ENCODE measurements around the gene MATN1. TPM values are rescaled to one million over a fixed set of nuclear protein-coding genes. Genes with fewer than 3 reads are reported as not detected.

The MATN1 gene
- total and polyA plus RNA-seq, 2 of the 4 experiments (the other 2 are of a cell fraction) = 0.27 TPM; not detected in 1

DNA sequence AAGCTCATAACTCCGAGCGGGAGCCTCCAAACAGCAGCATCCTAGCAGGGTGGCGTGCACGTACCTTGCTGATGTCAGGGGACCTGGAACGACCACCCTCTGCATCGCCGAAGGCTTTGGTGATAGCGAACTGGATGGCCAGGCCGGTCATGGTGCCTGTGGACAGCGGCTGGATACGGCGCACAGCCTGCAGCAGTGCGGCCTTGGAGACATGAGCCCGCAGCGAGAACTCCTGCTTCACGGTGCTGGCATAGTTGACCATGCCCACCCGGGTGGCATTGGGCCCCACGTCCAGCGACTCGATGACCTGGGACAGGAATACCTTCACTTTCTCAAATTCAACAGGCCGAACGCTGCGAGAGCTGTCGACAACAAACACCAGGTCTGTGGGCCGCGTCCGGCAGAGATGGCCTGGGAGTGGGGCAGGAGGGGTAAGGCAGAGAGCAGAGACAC lies 2.0 kb downstream of the MATN1 start:
- H3K4ac ChIP-seq (ENCODE audit: low read depth, low read length) = no peak overlapping the region
- H2AK5ac ChIP-seq (ENCODE audit: low read depth, low read length) = no peak overlapping the region
- H3K9me1 ChIP-seq (ENCODE audit: insufficient read depth, low read length) = 0 out of 2 replicates have a peak, but pooled peaks cover 2% of the 10 kb centered on the region
- no peak overlapping the region for H2BK20ac ChIP-seq (ENCODE audit: low read depth, low read length)
- ChIA-PET CTCF (interaction anchor here (0.6 to 1.1 kb wide), 2 partner anchors 58 to 142 kb away, joined by 3 to 7 read pairs; no protein-coding TSS in a partner anchor), POLR2A (ENCODE audit: unreplicated experiment) (no interaction called here)
- H3K18ac ChIP-seq (ENCODE audit: low read depth, low read length) = no peak overlapping the region
- ATAC-seq (ENCODE audit: low read depth) (no peak), DNase-seq (no peak)
- H3K27me3 ChIP-seq (ENCODE audit: control insufficient read depth, insufficient read depth, low read length) = no peaks in the 10 kb centered on the region
- H3K56ac ChIP-seq (ENCODE audit: extremely low read depth, insufficient read depth, low read length) = no peak overlapping the region
- peaks cover 0 to 6% of the 10 kb centered on the region in 2 experiments; a peak in 1 of 4 replicates for H3K79me1 ChIP-seq (ENCODE audit: low read depth in 1 of 2, low read length in 2 of 2)
- H4K20me1 ChIP-seq (ENCODE audit: insufficient read depth, low read length) = peaks cover 6% of the 10 kb centered on the region
- H4K91ac ChIP-seq (ENCODE audit: insufficient read depth, low read depth, low read length) = no peak overlapping the region
- H2BK15ac ChIP-seq (ENCODE audit: low read depth, low read length) = no peak overlapping the region
- no peaks in the 10 kb centered on the region for H3K36me3 ChIP-seq (ENCODE audit: control insufficient read depth, insufficient read depth, low read length)
- no peak overlapping the region for H3K23ac ChIP-seq (ENCODE audit: low read depth, low read length)
- H3K4me1 ChIP-seq (ENCODE audit: control insufficient read depth, insufficient read depth, low read length) = peaks cover 7% of the 10 kb centered on the region; the same call in 1 of the 2 replicates
- H4K8ac ChIP-seq (ENCODE audit: low read depth in 2 of 2, low read length in 2 of 2) = no peak overlapping the region
- no peak overlapping the region for H3K9ac ChIP-seq (ENCODE audit: low read depth, low read length)
- no peak overlapping the region for H2AFZ ChIP-seq (replicated peaks; ENCODE audit: low read length, poor library complexity)
- H3K4me2 ChIP-seq (ENCODE audit: low read depth, low read length) = no peak overlapping the region
- BruUV-seq (replicated peaks) = no TSS peak
- TF ChIP-seq RAD21 (IDR thresholded peaks at IDR 0.05; ENCODE audit: low read length) (no peak), NFE2L2 (IDR thresholded peaks at IDR 0.05; ENCODE audit: low read depth, low read length) (no peak), FOS (IDR thresholded peaks at IDR 0.05; ENCODE audit: low read depth, low read length) (no peak), RCOR1 (IDR thresholded peaks at IDR 0.05; ENCODE audit: insufficient replicate concordance, low read length) (no peak), CEBPB (IDR thresholded peaks at IDR 0.05; ENCODE audit: low read depth, low read length) (no peak), CHD1 (IDR thresholded peaks at IDR 0.05; ENCODE audit: low read depth, low read length) (no peak), MAFK (IDR thresholded peaks at IDR 0.05; ENCODE audit: low read depth, low read length) (no peak), MAZ (IDR thresholded peaks at IDR 0.05; ENCODE audit: borderline replicate concordance, low read depth, low read length) (no peak), SMC3 (IDR thresholded peaks at IDR 0.05; ENCODE audit: low read depth, low read length) (no peak)
- TF ChIP-seq, protein P1, sequence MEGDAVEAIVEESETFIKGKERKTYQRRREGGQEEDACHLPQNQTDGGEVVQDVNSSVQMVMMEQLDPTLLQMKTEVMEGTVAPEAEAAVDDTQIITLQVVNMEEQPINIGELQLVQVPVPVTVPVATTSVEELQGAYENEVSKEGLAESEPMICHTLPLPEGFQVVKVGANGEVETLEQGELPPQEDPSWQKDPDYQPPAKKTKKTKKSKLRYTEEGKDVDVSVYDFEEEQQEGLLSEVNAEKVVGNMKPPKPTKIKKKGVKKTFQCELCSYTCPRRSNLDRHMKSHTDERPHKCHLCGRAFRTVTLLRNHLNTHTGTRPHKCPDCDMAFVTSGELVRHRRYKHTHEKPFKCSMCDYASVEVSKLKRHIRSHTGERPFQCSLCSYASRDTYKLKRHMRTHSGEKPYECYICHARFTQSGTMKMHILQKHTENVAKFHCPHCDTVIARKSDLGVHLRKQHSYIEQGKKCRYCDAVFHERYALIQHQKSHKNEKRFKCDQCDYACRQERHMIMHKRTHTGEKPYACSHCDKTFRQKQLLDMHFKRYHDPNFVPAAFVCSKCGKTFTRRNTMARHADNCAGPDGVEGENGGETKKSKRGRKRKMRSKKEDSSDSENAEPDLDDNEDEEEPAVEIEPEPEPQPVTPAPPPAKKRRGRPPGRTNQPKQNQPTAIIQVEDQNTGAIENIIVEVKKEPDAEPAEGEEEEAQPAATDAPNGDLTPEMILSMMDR (conservative IDR thresholded peaks at IDR 0.05; ENCODE audit: low read depth, low read length) = no peak
- no peak overlapping the region for H3K27ac ChIP-seq (ENCODE audit: insufficient read depth, low read length)
- dilution Hi-C loops (cut with HindIII; ENCODE audit: low sequenced_read_pairs, unreplicated experiment) = no loop called here
- WGBS, 2 experiments (ENCODE audit: extremely low coverage in 2 of 2, insufficient read length in 1 of 2) = 96% methylated on average over 20 of the region's 27 CpGs; no CpG with 5 or more reads in 1 of the 2 experiments
- H3K9me3 ChIP-seq (ENCODE audit: control insufficient read depth, insufficient read depth, low read length) = no peaks in the 10 kb centered on the region
- intact Hi-C loops (cut with micrococcal nuclease) = no loop called here
- no peak overlapping the region for H2BK120ac ChIP-seq (ENCODE audit: low read depth, low read length)
- H4K5ac ChIP-seq (ENCODE audit: low read depth, low read length) = no peak overlapping the region
- in situ Hi-C loops (cut with MboI; ENCODE audit: low sequenced_read_pairs) = loop anchor here (5.0 kb wide), 1 partner anchor 41 kb away; no protein-coding TSS in a partner anchor
- no peak overlapping the region for H3K14ac ChIP-seq (replicated peaks; ENCODE audit: low read depth, low read length)
- no peak overlapping the region for H2AK9ac ChIP-seq (replicated peaks; ENCODE audit: low read depth, low read length, poor library complexity)
- H3K4me3 ChIP-seq (ENCODE audit: insufficient read depth, low read depth, low read length) = no peak overlapping the region
- no peak overlapping the region for H2BK5ac ChIP-seq (ENCODE audit: low read depth, low read length, poor library complexity, severe bottlenecking)

Data from IMR-90 (cell line).